Mucosa of rectum (tissue), 2 donors: Measurements from ENCODE around the gene GPSM1.

Experiments used
- H3K27ac ChIP-seq, 2 donors: one replicate each; pipeline ENCODE4 v1.7.0; 2013; ENCODE audit warnings: inconsistent platforms in 2 of 2, low read depth in 2 of 2, low read length in 2 of 2
- H3K27me3 ChIP-seq, 2 donors: one replicate each; pipeline ENCODE4 v1.7.0; 2013; ENCODE audit warnings: low read length in 2 of 2; ENCODE audit not compliant: control insufficient read depth in 2 of 2, insufficient read depth in 2 of 2
- H3K36me3 ChIP-seq, 2 donors: one replicate each; pipeline ENCODE4 v1.7.0; 2013; ENCODE audit warnings: low read length in 2 of 2; ENCODE audit not compliant: control insufficient read depth in 2 of 2, insufficient read depth in 2 of 2
- H3K4me1 ChIP-seq, 2 donors: one replicate each; pipeline ENCODE4 v1.7.0; 2013; ENCODE audit warnings: low read length in 2 of 2, mild to moderate bottlenecking in 1 of 2; ENCODE audit not compliant: control insufficient read depth in 2 of 2, insufficient read depth in 2 of 2
- H3K4me3 ChIP-seq, 2 donors: one replicate each; pipeline ENCODE4 v1.7.0; 2013; ENCODE audit warnings: low read length in 2 of 2
- H3K9ac ChIP-seq, 2 donors: one replicate each; pipeline ENCODE4 v1.7.0; 2013; ENCODE audit warnings: low read length in 2 of 2, low read depth in 1 of 2, mild to moderate bottlenecking in 1 of 2
- H3K9me3 ChIP-seq, 2 donors: one replicate each; pipeline ENCODE4 v1.7.0; 2013; ENCODE audit warnings: low read length in 2 of 2; ENCODE audit not compliant: control insufficient read depth in 2 of 2
- donor health status: healthy.
- donor health status: Normal muscosa, but diverticular disease.

Gene GPSM1

GRCh38 chr9:136326061-136326760 lies 1.1 kb upstream of the GPSM1 start:
- no peak overlapping the region for H3K4me3 ChIP-seq
- peaks cover 4 to 19% of the 10 kb centered on the region in 2 donors for H3K27me3 ChIP-seq
- H3K9ac ChIP-seq: no peak overlapping the region
- no peaks in the 10 kb centered on the region for H3K9me3 ChIP-seq
- H3K27ac ChIP-seq: peak overlapping the region; percentile 15 to 70
- H3K36me3 ChIP-seq: no peaks in the 10 kb centered on the region
- peaks cover 6 to 11% of the 10 kb centered on the region in 2 donors for H3K4me1 ChIP-seq

- peaks cover 6 to 11% of the 10 kb centered on the region in 2 donors for H3K4me1 ChIP-seq
- H3K9me3 ChIP-seq: no peaks in the 10 kb centered on the region
- H3K4me3 ChIP-seq: peak overlapping the region in 1 of 2 donors; percentile 26
- no peaks in the 10 kb centered on the region for H3K36me3 ChIP-seq
- H3K9ac ChIP-seq: peak overlapping the region in 1 of 2 donors; percentile 14
- H3K27ac ChIP-seq: peak overlapping the region; percentile 15 to 70
- peaks cover 4 to 19% of the 10 kb centered on the region in 2 donors for H3K27me3 ChIP-seq
These were observed 507 bp upstream of the GPSM1 start for GRCh38 chr9:136326761-136327303.

- Histone ChIP-seq H3K9me3 (no peaks in the 10 kb centered on the region), H3K4me3 (peak overlapping the region; percentile 30 to 57), H3K4me1 (peaks cover 6 to 11% of the 10 kb centered on the region in 2 donors), H3K9ac (peak overlapping the region in 1 of 2 donors; percentile 34), H3K36me3 (no peaks in the 10 kb centered on the region), H3K27me3 (peaks cover 4 to 19% of the 10 kb centered on the region in 2 donors), H3K27ac (peak overlapping the region in 1 of 2 donors; percentile 38)
These were observed 777 bp downstream of the GPSM1 start for GRCh38 chr9:136328011-136328621.

DNA sequence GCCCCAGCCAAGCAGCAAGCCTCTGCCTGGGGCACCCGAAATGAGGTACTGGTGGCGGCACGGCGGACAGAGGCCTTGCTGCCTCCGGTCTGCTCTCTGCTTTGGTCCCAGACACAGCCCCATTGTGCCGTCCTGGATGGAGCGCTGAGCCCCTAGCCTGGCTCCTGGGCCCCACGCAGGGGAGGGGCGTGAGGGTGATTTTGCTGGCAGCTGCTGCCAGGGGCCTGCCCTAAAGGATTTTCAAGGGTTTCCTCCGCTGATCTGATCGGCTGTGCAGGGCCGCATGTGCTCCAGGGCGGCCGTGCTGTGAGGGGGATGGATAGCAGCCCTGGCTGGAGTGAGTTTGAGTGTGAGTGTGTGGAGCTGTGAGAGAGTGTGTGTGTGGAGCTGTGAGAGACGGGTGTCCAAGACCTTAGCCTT lies 1.3 kb downstream of the GPSM1 start:
- Histone ChIP-seq H3K36me3 (no peaks in the 10 kb centered on the region), H3K27ac (peak overlapping the region in 1 of 2 donors; percentile 38), H3K9ac (peak overlapping the region in 1 of 2 donors; percentile 34), H3K9me3 (no peaks in the 10 kb centered on the region), H3K4me1 (peaks cover 6 to 11% of the 10 kb centered on the region in 2 donors), H3K4me3 (peak overlapping the region; percentile 30 to 57), H3K27me3 (peaks cover 4 to 19% of the 10 kb centered on the region in 2 donors)

- H3K27ac ChIP-seq: no peak overlapping the region
- no peaks in the 10 kb centered on the region for H3K9me3 ChIP-seq
- H3K27me3 ChIP-seq: peaks cover 4 to 19% of the 10 kb centered on the region in 2 donors
- H3K4me3 ChIP-seq: no peak overlapping the region
- H3K9ac ChIP-seq: no peak overlapping the region
- H3K4me1 ChIP-seq: peaks cover 6 to 11% of the 10 kb centered on the region in 2 donors
- no peaks in the 10 kb centered on the region for H3K36me3 ChIP-seq
These were observed 1.9 kb downstream of the GPSM1 start for GRCh38 chr9:136329211-136329627.

- H3K9me3 ChIP-seq: no peaks in the 10 kb centered on the region
- peaks cover 6 to 11% of the 10 kb centered on the region in 2 donors for H3K4me1 ChIP-seq
- H3K27ac ChIP-seq: no peak overlapping the region
- peaks cover 4 to 19% of the 10 kb centered on the region in 2 donors for H3K27me3 ChIP-seq
- H3K4me3 ChIP-seq: no peak overlapping the region
- H3K36me3 ChIP-seq: no peaks in the 10 kb centered on the region
- no peak overlapping the region for H3K9ac ChIP-seq
These were observed 2.5 kb downstream of the GPSM1 start for GRCh38 chr9:136329636-136330405.

DNA sequence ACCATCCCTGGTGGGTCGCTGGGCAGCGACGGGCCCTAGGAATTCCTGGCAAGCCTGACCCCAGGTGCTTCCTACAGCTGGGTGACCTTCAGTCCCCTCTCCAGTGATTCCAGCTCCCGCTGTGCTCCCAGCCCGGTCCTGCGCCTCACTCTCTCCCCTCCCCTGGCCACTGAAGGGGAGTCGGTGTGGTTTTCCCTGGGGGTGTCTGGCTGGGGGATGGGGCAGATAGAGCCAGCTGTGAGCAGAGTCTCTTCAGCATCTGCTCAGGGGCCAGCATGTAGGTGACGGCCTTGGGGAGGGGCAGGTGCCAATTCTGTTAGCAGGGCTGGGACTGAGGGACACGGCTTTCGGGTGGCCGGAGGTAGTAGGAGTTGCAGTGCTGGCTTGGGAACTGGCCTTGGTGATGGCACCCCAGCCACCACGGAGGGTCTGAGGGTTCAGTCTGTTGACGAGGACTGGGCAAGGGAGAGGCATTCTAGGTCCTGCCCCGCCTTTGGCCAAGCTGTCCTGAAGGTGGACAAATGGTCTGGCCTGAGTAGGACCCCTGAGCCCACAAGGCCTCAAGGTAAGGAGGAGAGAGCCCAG lies 3.2 kb downstream of the GPSM1 start:
- no peak overlapping the region for H3K27ac ChIP-seq
- peaks cover 4 to 19% of the 10 kb centered on the region in 2 donors for H3K27me3 ChIP-seq
- H3K9ac ChIP-seq: no peak overlapping the region
- no peak overlapping the region for H3K4me3 ChIP-seq
- H3K36me3 ChIP-seq: no peaks in the 10 kb centered on the region
- H3K4me1 ChIP-seq: peaks cover 6 to 11% of the 10 kb centered on the region in 2 donors
- H3K9me3 ChIP-seq: no peaks in the 10 kb centered on the region

GRCh38 chr9:136331030-136331429 lies 3.7 kb downstream of the GPSM1 start:
- Histone ChIP-seq H3K9ac (no peak overlapping the region), H3K4me3 (no peak overlapping the region), H3K9me3 (no peaks in the 10 kb centered on the region), H3K27ac (no peak overlapping the region), H3K27me3 (peaks cover 4 to 13% of the 10 kb centered on the region in 2 donors), H3K4me1 (peaks cover 6 to 11% of the 10 kb centered on the region in 2 donors), H3K36me3 (no peaks in the 10 kb centered on the region)

GRCh38 chr9:136331556-136332481 lies 4.5 kb downstream of the GPSM1 start:
- H3K4me1 ChIP-seq: peaks cover 2 to 8% of the 10 kb centered on the region in 2 donors
- H3K9me3 ChIP-seq: no peaks in the 10 kb centered on the region
- no peak overlapping the region for H3K27ac ChIP-seq
- no peak overlapping the region for H3K4me3 ChIP-seq
- peaks cover 4 to 7% of the 10 kb centered on the region in 2 donors for H3K27me3 ChIP-seq
- no peak overlapping the region for H3K9ac ChIP-seq
- no peaks in the 10 kb centered on the region for H3K36me3 ChIP-seq
